Nephron progenitor cell (in vitro differentiated cells): Measurements from ENCODE around the gene MEGF8.

Experiments
- DNase-seq: peaks from one replicate; pipeline ENCODE4 v3.0.0; 2021
- H3K27ac Mint-ChIP-seq: 2 replicates; pipeline ENCODE4 v1.8.0; 2021; ENCODE audit warnings: mild to moderate bottlenecking, moderate library complexity, mixed read lengths
- H3K27me3 Mint-ChIP-seq: 2 replicates; pipeline ENCODE4 v1.8.0; 2021; ENCODE audit warnings: mild to moderate bottlenecking, low read depth, mixed read lengths; ENCODE audit not compliant: poor library complexity
- H3K36me3 Mint-ChIP-seq: 2 replicates; pipeline ENCODE4 v1.8.0; 2021; ENCODE audit warnings: low read depth, mixed read lengths
- H3K4me1 Mint-ChIP-seq: 2 replicates; pipeline ENCODE4 v1.8.0; 2021; ENCODE audit warnings: mixed read lengths
- H3K4me3 Mint-ChIP-seq: 2 replicates; pipeline ENCODE4 v1.8.0; 2021; ENCODE audit warnings: mild to moderate bottlenecking, moderate library complexity, mixed read lengths
- H3K9me3 Mint-ChIP-seq: 2 replicates; pipeline ENCODE4 v1.8.0; 2021; ENCODE audit warnings: mild to moderate bottlenecking, moderate library complexity, mixed read lengths
- CTCF ChIP-seq: fragments of 200-600 bp; sonication (generic); IDR thresholded peaks from 2 replicates; pipeline ENCODE4 v1.5.0; 2021; ENCODE audit warnings: antibody characterized with exemption

MEGF8 gene

DNA sequence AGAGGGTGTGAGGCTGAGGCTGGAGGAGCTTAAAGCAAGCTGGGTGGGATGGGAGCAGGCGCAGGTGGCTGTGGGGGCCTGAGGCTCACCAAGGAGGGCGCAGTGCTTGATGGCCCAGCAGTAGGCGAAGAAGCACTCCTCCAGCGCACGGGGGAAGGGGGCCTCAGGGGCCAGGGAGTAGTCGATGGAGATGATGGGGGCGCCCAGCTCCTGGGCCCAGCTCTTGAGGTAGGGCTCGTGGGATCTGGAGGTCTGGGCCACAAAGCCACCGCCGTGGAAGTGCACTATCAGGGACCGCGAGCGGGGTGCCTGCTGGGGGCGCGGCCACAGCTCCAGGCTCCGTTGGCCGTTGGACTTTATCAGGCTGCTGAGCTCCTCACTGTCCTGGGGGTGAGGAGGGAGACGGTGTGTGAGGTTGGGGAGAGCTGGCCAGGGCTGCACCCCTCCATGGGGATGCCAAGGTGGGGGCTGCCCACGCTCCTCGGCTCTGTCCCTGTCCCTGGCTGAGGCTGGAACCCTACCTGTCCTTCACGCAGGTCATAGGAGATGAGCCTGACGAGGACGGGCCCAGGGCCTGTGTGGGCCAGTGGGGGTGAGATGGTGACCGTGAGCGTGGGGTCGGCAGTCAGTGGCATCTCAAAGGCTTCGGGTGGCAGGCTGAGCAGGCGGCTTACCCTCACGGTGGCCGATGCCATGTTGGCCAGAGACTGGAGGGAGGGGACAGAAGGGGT lies 81.8 kb downstream of the MEGF8 start:
- H3K27me3 Mint-ChIP-seq = peaks cover 4% of the 10 kb centered on the region
- peaks cover 30% of the 10 kb centered on the region for H3K4me1 Mint-ChIP-seq
- no peak overlapping the region for H3K4me3 Mint-ChIP-seq
- H3K36me3 Mint-ChIP-seq = peaks cover 14% of the 10 kb centered on the region
- H3K27ac Mint-ChIP-seq = peak overlapping the region; percentile 54
- TF ChIP-seq CTCF = no peak
- no peaks in the 10 kb centered on the region for H3K9me3 Mint-ChIP-seq
- no peak for DNase-seq

DNA sequence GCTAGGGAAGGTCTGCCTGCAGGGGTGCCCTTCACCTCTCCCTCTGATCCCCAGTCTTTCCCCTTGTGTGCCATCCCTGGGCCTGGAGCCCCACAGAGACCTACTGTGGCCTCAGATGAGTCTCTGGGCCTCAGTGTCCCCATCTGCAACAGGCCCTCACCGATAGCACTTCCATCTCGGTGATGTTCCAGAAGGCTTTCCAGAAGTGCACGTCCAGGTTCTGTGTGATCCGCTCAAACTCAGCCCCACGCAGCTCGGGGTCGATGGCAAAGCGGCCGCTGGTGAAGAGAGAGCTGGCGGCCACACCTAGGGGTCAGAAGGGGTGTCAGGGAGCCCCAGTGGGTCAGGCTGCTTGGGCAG lies 82.4 kb downstream of the MEGF8 start:
- H3K9me3 Mint-ChIP-seq = no peaks in the 10 kb centered on the region
- H3K27ac Mint-ChIP-seq = peak overlapping the region; percentile 79
- peaks cover 2% of the 10 kb centered on the region for H3K27me3 Mint-ChIP-seq
- peaks cover 13% of the 10 kb centered on the region for H3K36me3 Mint-ChIP-seq
- no peak overlapping the region for H3K4me3 Mint-ChIP-seq
- peaks cover 31% of the 10 kb centered on the region for H3K4me1 Mint-ChIP-seq
- no peak for DNase-seq
- no peak for TF ChIP-seq CTCF

GRCh38 chr19:42409477-42409876 lies 84.0 kb downstream of the MEGF8 start:
- no peak for DNase-seq
- Mint-ChIP-seq H3K36me3 (peaks cover 10% of the 10 kb centered on the region), H3K27ac (no peak overlapping the region), H3K4me3 (no peak overlapping the region), H3K4me1 (peaks cover 31% of the 10 kb centered on the region), H3K9me3 (no peaks in the 10 kb centered on the region), H3K27me3 (peaks cover 2% of the 10 kb centered on the region)
- no peak for TF ChIP-seq CTCF

DNA sequence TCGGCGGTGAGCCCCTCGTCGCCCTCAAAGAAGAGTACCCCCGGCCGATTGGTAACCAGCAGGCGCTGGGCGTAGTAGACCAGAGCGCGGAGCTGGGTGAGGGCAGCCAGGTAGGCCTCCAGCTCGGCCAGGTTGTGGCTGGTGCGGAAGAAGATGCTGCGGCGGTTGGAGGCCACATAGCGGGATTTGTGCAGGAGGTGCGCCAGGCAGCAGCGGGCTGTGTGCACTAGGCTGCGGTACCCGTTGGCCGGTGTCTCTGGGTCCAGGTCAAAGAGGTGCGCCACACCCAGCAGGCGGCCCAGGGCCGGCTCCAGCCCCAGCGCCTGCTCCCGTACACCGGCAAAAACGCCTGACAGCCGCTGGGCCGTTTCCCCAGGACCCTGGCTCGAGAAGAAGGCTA lies 84.9 kb downstream of the MEGF8 start:
- H3K36me3 Mint-ChIP-seq = peaks cover 19% of the 10 kb centered on the region
- no peaks in the 10 kb centered on the region for H3K9me3 Mint-ChIP-seq
- TF ChIP-seq CTCF = no peak
- H3K27ac Mint-ChIP-seq = no peak overlapping the region
- H3K4me1 Mint-ChIP-seq = peaks cover 31% of the 10 kb centered on the region
- H3K27me3 Mint-ChIP-seq = peaks cover 2% of the 10 kb centered on the region
- no peak for DNase-seq
- H3K4me3 Mint-ChIP-seq = no peak overlapping the region

DNA sequence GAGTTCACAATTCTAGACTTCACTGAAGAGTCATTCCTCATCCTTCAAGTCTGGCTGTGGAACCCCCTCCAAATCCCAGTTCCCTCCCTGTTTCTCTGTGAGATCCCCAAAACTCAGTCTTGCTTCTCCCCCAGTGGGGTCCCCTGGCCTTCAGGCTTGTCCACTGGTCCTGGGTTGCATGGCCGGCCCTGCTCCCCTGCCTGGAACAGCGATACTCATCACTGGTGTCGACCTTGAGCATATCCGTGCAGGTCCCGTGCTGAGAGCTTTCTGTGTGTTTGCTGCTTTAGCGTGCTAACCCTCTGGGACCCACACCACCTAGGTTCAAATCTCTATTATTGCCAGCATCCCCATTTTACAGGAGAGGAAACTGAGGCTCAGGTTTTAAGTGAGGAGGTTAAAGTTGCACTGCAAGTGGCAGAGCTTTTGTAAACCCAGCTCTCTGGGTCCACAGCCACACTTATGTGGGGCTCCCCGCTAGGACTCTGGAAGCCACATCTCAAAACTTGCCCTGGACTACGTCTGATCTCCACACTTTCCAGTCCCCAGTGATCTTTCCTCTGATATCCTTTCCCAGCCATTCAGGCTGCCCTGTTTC lies 86.2 kb downstream of the MEGF8 start:
- H3K27ac Mint-ChIP-seq = peak overlapping the region; percentile 78
- H3K4me3 Mint-ChIP-seq = no peak overlapping the region
- peaks cover 31% of the 10 kb centered on the region for H3K4me1 Mint-ChIP-seq

More for the DNA sequence above, 86.2 kb downstream of the MEGF8 start:
- H3K36me3 Mint-ChIP-seq = peaks cover 30% of the 10 kb centered on the region
- H3K27me3 Mint-ChIP-seq = peaks cover 2% of the 10 kb centered on the region
- no peak for TF ChIP-seq CTCF
- DNase-seq = no peak
- no peaks in the 10 kb centered on the region for H3K9me3 Mint-ChIP-seq
